ENCODE data around the gene DHH.
A peak's percentile ranks its signal among the peaks of the same experiment; 100 is the strongest.

Gene DHH

GRCh38 chr12:49050507-49051372, 43.9 kb downstream of the DHH start:
- no peak for DNase-seq (ENCODE audit: low read depth)

- DNase-seq (ENCODE audit: low read depth), result peak; percentile 76
These were observed 44.9 kb downstream of the DHH start for GRCh38 chr12:49049566-49050224.

- no peak for DNase-seq (ENCODE audit: low read depth)
These were observed 45.6 kb downstream of the DHH start for GRCh38 chr12:49048953-49049352.

GRCh38 chr12:49046129-49046895, 48.3 kb downstream of the DHH start:
- no peak for DNase-seq (ENCODE audit: low read depth)

GRCh38 chr12:49044660-49045059, 49.9 kb downstream of the DHH start:
- DNase-seq (ENCODE audit: low read depth), result no peak

GRCh38 chr12:49043856-49044258, 50.7 kb downstream of the DHH start:
- peak; percentile 55 for DNase-seq (ENCODE audit: low read depth)

- DNase-seq (ENCODE audit: low read depth), result no peak
These were observed 51.4 kb downstream of the DHH start for GRCh38 chr12:49043241-49043640.

- DNase-seq (ENCODE audit: low read depth), result no peak
These were observed 52.6 kb downstream of the DHH start for GRCh38 chr12:49041881-49042484.

GRCh38 chr12:49041036-49041880, 53.3 kb downstream of the DHH start:
- DNase-seq (ENCODE audit: low read depth), result no peak

- no peak for DNase-seq (ENCODE audit: low read depth)
These were observed 54.2 kb downstream of the DHH start for GRCh38 chr12:49040364-49040855.

GRCh38 chr12:49039421-49040363, 54.9 kb downstream of the DHH start:
- no peak for DNase-seq (ENCODE audit: low read depth)

GRCh38 chr12:49038291-49038955, 56.2 kb downstream of the DHH start:
- no peak for DNase-seq (ENCODE audit: low read depth)

- DNase-seq (ENCODE audit: low read depth), result no peak
These were observed 56.7 kb downstream of the DHH start for GRCh38 chr12:49037947-49038237.

GRCh38 chr12:49037111-49037946, 57.3 kb downstream of the DHH start:
- no peak for DNase-seq (ENCODE audit: low read depth)

Measured in EH (cell line).